Mesothelial cell of epicardium (in vitro differentiated cells): ENCODE results near the gene DCAKD. TPM values are rescaled to one million over a fixed set of nuclear protein-coding genes. Genes with fewer than 3 reads are reported as not detected.

ENCODE experiments used
- DNase-seq, 2 experiments: peaks; one replicate each; pipeline ENCODE4 v3.0.0; 2021; ENCODE audit warnings: low spot score in 2 of 2; ENCODE audit not compliant: unreplicated experiment in 2 of 2
- H3K27ac Mint-ChIP-seq: 2 replicates; pipeline ENCODE4 v1.8.0; 2021; ENCODE audit warnings: mixed read lengths
- H3K27me3 Mint-ChIP-seq: 2 replicates; pipeline ENCODE4 v1.8.0; 2021; ENCODE audit warnings: low read depth, mixed read lengths
- H3K36me3 Mint-ChIP-seq: 2 replicates; pipeline ENCODE4 v1.8.0; 2021; ENCODE audit warnings: mixed read lengths
- H3K4me1 Mint-ChIP-seq: 2 replicates; pipeline ENCODE4 v1.8.0; 2021; ENCODE audit warnings: mixed read lengths
- H3K4me3 Mint-ChIP-seq: 2 replicates; pipeline ENCODE4 v1.8.0; 2021; ENCODE audit warnings: mild to moderate bottlenecking, moderate library complexity, mixed read lengths
- H3K9me3 Mint-ChIP-seq: 2 replicates; pipeline ENCODE4 v1.8.0; 2021; ENCODE audit warnings: mixed read lengths
- total RNA-seq: library from RNA; stranded (reverse); gene quantifications from 3 replicates; pipeline ENCODE4 v1.2.1, GENCODE V29; 2021
- TF ChIP-seq, protein P1 (sequence below): fragments of 200-600 bp; sonication (generic); IDR thresholded peaks from one replicate; pipeline ENCODE4 v1.5.0; 2021; ENCODE audit warnings: antibody characterized with exemption; ENCODE audit not compliant: unreplicated experiment

Gene DCAKD
- total RNA-seq, 1 donor from 2014 or later = 83.2 TPM

DNA sequence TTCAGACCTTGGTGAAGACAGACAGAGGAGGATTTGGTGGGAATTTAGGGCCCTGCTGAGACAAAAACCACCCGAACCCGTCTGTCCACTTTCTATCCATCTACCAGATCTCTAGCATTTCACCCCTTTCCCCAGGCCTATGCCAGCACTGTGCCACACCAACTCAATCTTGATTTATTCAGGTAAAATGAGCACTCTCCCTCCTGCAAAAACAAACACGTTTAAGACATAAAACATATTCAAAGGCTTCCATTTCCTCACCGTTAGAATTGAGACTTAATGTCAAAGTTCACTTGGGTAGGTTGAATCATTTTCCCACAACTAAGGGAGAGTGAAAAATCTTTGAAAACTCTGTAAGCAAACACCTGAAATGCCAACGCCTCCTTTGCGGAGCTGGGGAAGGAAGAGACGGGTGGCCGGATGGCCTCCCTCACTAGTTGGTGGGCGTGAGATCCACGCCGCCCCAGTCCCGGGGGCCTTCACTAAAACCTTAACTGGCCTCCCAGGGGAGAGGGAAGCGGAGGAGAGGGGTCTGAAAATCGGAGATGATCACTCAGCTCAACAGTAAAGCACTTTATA, 862 bp downstream of the DCAKD start:
- H3K9me3 Mint-ChIP-seq = no peaks in the 10 kb centered on the region
- peak overlapping the region; percentile 96 for H3K27ac Mint-ChIP-seq
- TF ChIP-seq, protein P1, sequence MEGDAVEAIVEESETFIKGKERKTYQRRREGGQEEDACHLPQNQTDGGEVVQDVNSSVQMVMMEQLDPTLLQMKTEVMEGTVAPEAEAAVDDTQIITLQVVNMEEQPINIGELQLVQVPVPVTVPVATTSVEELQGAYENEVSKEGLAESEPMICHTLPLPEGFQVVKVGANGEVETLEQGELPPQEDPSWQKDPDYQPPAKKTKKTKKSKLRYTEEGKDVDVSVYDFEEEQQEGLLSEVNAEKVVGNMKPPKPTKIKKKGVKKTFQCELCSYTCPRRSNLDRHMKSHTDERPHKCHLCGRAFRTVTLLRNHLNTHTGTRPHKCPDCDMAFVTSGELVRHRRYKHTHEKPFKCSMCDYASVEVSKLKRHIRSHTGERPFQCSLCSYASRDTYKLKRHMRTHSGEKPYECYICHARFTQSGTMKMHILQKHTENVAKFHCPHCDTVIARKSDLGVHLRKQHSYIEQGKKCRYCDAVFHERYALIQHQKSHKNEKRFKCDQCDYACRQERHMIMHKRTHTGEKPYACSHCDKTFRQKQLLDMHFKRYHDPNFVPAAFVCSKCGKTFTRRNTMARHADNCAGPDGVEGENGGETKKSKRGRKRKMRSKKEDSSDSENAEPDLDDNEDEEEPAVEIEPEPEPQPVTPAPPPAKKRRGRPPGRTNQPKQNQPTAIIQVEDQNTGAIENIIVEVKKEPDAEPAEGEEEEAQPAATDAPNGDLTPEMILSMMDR = no peak
- H3K4me3 Mint-ChIP-seq = peak overlapping the region; percentile 81
- H3K27me3 Mint-ChIP-seq = no peaks in the 10 kb centered on the region
- peaks cover 5% of the 10 kb centered on the region for H3K36me3 Mint-ChIP-seq
- DNase-seq = peak in 1 of 2 experiments; percentile 51
- H3K4me1 Mint-ChIP-seq = peaks cover 26% of the 10 kb centered on the region

DNA sequence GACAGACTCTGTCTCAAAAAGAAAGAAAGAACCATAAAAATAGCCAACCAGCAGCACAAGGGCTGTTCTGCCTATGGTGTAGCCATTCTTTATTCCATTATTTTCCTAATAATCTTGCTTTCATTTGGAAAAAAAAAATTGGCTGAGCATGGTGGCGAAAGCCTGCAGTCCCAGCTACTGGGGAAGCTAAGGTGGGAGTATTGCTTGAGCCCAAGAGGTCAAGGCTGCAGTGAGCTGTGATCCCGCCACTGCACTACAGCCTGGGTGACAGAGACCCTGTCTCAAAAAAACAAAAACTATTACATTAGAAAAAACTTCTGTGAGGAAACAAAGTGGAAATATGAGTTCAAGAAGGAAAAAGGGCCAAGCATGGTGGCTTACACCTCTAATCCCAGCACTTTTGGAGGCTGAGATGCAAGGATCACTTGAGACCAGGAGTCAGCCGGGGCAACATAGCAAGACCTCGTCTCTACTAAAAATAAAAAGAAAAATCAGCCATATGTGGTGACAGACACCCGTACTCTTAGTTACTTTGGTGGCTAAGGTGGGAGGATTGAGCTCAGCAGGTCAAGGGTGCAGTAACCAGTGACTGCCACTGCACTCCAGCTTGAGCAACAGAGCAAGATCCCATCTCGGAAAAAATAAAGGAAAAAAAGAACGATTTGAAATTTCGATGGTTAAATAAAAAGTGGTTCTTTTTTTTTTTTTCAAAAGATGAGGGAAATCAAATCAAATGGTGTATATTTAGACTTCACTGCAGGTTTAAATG, 2.5 kb downstream of the DCAKD start:
- H3K9me3 Mint-ChIP-seq = no peaks in the 10 kb centered on the region
- peaks cover 5% of the 10 kb centered on the region for H3K36me3 Mint-ChIP-seq
- H3K4me1 Mint-ChIP-seq = peaks cover 32% of the 10 kb centered on the region
- no peak for DNase-seq
- peak overlapping the region; percentile 64 for H3K27ac Mint-ChIP-seq
- TF ChIP-seq, protein P1 = peak; percentile 10
- H3K27me3 Mint-ChIP-seq = no peaks in the 10 kb centered on the region
- peak overlapping the region; percentile 31 for H3K4me3 Mint-ChIP-seq

DNA sequence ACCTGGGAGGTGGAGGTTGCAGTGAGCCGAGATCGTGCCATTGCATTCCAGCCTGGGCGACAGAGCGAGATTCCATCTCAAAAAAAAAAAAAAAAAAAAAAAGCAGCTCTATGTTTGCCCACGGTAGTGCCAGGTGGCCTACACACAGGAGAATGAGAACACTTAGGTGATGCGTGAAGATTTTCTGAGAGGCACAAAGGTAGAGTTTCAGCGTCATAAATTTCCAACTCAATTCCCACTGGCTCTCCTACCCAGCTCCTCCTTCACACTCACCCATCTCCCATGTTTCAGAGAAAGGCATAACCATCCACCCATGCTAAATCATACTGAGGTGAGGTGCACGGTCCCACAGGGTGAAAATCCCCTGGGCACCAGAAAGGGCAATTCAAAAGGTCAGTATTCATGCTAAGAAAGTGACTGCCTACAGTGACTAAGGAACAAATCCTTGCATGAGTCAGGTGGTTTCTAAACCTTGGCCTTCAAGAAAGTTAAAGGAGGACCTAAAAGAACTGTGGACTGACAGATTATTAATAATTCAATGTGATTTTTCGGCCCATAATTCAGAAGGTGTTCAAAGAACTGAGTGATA, 4.8 kb downstream of the DCAKD start:
- Mint-ChIP-seq H3K9me3 (no peaks in the 10 kb centered on the region), H3K4me3 (no peak overlapping the region), H3K4me1 (peaks cover 43% of the 10 kb centered on the region), H3K27ac (peak overlapping the region; percentile 93), H3K36me3 (peaks cover 5% of the 10 kb centered on the region), H3K27me3 (no peaks in the 10 kb centered on the region)
- no peak for DNase-seq
- TF ChIP-seq, protein P1 = no peak

DNA sequence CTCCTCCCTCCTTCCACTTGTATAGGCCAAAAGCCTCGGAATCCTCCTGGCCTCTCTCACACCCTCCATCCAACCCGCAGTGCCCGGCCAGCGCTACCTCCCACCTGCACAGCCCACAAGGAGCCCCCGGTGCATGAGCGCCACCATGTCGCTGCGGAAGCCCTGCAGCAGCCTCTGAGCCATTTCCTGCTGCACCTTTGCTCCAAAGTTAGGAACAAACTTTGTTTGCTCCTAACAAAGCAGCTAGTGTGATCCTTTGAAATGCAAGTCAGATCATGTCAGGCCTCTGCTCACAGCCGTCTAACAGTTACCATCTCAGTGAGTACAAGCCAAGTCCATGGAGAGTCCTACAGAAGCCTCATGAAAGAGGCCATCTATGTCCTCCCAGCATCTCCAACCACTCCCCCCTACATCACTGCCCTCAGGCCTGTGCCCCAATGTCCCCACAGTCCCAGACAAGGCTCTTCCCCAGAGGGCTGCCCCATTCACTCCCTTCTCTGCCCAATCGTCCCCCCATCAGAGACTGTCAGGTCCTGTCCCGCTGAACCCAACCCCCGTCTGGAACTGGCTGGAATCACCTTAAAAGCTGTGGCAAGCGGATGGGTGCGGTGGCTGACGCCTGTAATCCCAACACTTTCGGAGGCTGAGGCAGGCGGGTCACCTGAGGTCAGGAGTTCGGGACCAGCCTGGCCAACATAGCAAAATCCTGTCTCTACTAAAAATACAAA, 7.5 kb downstream of the DCAKD start:
- H3K9me3 Mint-ChIP-seq = no peaks in the 10 kb centered on the region
- DNase-seq = no peak
- TF ChIP-seq, protein P1 = no peak
- H3K36me3 Mint-ChIP-seq = peaks cover 5% of the 10 kb centered on the region
- H3K4me3 Mint-ChIP-seq = no peak overlapping the region
- no peaks in the 10 kb centered on the region for H3K27me3 Mint-ChIP-seq
- peaks cover 33% of the 10 kb centered on the region for H3K4me1 Mint-ChIP-seq
- H3K27ac Mint-ChIP-seq = peak overlapping the region; percentile 76

DNA sequence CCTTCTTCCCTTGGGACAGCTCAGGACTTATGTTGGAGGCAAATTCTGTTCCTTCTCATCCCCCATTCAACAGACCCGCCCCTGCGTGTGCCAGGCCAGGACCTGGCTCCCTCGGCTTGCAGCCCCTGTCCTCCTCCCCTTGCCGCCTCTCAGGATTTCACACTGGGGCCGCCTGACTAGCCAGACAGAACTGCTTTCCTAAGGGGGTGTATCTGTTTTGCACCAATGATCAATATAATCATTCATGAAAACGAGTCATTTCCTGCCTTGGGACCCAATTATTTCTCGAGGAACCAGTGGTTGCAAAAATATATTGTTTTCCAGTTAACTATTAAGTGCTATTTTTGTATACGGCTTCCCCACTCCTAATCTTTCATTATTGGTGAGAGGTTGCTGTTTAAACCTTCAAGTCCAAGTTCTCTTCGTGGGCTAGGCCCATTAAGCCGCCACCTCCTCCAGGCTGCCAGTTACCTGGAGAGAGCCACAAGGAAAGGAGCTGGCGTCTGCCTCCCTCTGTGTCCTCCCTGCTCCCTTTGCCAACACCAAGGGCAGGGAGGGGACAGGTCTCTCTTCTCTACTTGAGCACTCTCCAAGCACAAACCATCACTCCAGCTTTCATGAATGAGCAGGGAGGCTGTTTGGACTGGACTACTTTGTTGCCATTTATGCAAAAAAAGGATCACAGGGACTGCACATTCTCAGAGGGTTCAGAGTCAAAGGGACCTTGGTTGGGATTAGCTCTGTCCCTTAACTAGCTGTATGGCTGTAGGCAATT, 8.9 kb downstream of the DCAKD start:
- peaks cover 39% of the 10 kb centered on the region for H3K4me1 Mint-ChIP-seq
- no peak for DNase-seq
- H3K4me3 Mint-ChIP-seq = no peak overlapping the region
- TF ChIP-seq, protein P1 = no peak
- H3K27ac Mint-ChIP-seq = no peak overlapping the region
- H3K27me3 Mint-ChIP-seq = no peaks in the 10 kb centered on the region
- peaks cover 5% of the 10 kb centered on the region for H3K36me3 Mint-ChIP-seq
- H3K9me3 Mint-ChIP-seq = no peaks in the 10 kb centered on the region
